ENCODE measurements around the gene SETD7.

Gene SETD7

DNA sequence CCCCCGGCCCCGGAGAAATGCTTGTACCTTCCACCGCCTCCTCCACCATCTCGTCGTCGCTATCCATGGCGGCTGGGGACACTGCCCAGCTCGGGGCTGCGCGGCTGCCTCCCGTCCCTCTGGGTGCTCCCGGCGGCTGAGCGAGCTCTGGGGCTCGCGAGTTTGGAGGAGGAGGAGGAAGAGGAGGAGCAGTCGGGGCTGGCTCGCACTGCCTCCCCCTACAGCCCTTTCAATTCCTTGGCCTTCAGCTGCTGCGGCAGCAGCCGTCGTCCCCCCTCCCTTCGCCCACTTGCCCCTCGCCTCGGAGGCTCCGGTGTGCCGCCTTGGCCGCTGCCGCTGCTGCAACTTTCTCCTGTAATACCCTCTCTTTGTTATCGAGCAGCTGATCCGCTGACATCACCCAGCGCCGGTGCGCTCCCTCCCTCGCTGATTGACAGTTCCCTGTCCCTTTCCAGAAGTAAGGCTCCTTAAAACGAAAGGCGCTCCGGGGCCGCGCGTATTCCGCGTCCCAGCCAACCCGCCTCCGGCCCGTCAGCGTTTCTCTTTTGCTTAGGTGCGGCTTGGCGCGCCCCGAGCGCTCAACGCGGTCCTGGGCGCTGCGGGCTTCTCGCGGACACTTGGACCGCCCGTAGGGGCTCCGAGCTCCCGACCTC lies at the start of gene SETD7:
Gene SETD7, minus strand, starts transcription at position 149 of the 653 bp plus-strand sequence. Its CDS starts 82 bp downstream, at position 67.
- DNase-seq, result peak; percentile 45 to 62

DNA sequence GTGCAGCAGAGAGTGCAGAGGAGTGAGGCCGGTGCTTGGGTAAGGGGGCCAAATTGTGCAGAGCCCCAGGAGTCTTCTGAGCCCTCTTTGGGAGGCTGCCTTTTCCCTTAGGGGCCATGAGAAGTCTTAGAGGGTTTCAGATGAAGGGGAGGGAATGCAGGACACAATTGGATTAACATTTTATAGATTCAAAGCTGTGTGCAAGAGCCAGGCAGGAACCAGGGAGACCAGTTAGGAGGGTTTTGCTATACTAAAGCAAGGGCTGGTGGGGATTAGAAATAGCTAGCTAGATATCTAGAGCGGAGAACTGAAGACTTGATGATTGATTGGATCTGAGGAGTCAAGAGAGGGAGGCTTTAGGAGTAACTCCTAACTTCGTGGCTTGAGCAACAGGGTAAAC lies 49.5 kb upstream of the SETD7 start:
- no peak for DNase-seq

DNA sequence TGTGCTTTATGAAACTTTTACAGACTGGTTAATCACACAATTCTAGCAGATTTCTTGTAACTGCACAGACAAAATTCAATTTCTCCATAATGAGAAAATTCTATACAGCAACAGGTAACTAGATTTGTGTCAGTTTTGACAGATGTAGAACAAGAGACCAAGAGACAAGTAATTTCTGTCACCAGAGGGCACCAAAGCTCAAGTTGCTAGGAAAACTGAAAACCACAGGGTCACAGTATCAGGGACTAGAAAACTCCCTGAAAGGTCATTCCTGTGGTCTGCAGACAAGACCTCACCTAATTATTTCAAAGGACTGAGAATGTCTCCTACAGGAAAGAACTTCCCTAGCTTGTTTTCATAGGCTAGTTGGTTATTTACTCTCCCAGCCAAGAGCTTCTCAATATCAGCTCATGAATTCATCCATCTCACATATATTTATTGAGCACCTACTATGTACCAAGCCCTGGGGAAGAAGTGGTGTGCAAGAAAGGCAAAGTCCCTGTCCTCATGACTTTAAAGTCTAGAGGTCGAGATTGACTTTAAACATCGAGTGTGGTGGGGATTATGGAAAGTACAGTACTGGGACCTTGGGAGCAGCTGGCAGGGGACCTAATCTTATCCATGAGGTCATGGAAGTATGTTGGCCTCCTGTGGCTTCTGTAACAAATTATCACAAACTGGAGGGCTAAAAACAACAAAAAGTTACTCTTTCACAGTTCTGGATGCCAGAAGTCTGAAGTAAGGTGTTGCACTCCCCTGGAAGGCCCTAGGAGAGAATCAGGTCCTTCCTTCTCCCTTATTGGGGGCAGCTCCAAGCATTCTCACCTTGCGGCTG lies 47.8 kb upstream of the SETD7 start:
- DNase-seq, result peak; percentile 14 to 59

DNA sequence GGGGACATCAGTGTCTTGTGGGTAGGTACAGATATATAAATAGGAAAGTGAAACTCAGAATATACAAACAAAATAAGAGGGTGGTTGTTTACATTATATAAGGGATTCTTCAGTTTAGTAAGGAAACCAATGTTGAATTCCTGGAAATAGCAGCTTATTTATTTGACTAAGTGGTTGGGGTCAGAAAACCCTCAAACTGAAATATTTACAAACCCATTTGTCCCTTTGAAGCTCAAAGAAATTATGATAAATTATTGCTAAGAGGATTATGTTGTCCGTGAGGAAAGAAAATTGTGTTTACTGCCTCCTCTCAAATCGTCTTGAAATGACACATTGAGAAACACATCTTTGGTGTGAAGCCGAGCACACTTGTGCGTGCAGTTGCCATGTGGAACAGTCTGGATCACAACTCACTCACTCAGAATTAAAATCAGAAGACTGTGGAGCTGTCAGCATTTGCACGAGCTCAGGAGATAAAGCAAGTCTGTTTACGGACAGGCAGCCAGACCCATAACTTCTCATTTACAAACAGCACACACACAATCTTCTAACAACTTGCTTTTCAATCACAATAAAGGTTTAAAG lies 46.8 kb upstream of the SETD7 start:
- no peak for DNase-seq

DNA sequence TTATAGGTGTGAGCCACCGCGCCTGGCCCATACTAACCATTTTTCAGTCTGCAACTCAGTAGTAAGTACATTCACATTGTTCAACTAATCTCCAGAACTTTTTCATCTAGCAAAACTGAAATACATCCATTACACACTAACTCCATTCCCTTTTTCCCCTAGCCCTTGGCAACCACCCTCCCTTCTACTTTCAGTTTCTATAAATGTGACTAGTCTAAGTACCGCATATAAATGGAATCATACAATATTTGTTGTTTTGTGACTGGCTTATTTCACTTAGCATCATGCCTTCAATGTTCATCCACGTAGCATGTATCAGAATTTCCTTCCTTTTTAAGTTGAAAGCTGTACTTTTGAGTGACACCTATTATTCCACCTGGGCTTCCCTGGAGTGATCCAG lies 44.6 kb upstream of the SETD7 start:
- DNase-seq, result no peak

DNA sequence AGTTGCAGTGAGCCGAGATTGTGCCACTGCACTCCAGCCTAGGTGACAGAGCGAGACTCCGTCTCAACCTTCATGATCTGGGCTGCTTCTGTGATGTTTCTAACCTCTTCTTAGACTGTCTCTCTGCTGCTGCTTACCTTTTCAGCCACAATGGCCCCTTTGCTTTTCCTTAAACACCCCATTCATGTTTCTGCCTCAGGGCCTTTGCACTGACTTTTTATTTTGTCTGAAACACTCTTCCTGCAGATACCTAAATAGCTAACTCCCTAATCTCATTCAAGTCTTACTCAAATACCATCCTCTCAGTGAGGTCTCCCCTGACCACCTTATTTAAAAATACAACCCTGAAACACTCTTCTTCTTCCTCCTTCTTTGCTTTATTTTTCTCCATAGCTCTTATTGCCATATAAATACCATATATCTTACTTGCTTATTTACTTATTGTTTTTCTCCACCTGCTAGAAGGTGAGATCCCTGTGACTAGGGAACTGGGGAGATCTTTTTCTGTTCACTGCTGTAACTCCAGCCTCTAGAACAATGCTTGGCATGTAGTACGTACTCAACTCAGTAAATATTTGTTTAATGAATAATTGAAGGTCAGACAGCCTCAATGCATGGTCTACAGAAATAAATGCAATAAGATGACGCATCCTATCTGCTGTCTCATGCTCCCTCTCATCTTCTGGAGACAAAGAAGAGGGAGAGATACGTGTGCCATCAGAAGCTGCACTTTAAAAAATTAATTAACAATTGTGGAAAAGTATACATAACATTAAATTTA lies 43.8 kb upstream of the SETD7 start:
- DNase-seq, result no peak

DNA sequence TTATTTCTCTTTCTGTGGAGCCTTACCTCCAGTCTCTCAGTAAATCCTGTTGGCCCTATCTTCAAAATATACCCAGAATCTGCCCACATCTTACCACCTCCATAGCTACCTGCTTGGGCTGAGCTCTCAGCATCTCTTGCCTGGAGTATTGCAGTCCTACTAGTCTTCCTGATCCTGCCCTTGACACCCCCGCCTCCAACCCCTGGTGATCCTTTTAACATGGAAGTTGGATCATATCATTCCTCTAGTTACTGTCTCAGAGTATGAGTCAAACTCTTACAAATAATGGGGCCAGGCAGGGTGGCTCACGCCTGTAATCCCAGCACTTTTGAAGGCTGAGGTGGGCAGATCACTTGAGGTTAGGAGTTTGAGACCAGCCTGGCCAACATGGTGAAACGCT lies 43.1 kb upstream of the SETD7 start:
- no peak for DNase-seq

DNA sequence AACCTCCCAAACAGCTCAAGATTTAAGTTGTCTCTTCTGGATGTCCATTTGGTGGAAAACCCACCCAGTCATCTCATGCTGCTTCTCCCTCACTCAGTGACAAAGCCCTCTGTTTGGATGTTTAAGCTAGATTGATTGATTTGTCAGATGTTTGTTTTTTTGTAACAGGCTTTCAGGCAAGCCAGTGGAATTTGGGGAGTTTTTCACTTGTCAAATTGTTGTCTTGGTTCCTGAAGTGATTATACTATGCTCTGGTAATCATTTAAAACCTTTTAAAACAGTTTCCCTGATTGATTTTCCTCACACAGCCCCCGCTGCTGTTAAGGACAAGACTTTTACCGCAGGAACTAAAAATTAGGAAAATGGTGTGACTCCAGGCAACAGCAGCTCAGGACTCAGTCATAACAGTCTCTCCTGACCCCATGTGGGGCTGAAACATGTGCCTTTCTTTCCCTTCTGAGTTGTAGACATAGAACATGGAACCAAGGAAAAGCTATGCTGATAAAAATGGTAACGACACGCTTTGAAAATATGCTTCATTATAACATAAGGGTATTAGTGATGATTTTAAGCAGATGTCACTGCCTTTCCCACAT lies 40.8 kb upstream of the SETD7 start:
- no peak for DNase-seq

DNA sequence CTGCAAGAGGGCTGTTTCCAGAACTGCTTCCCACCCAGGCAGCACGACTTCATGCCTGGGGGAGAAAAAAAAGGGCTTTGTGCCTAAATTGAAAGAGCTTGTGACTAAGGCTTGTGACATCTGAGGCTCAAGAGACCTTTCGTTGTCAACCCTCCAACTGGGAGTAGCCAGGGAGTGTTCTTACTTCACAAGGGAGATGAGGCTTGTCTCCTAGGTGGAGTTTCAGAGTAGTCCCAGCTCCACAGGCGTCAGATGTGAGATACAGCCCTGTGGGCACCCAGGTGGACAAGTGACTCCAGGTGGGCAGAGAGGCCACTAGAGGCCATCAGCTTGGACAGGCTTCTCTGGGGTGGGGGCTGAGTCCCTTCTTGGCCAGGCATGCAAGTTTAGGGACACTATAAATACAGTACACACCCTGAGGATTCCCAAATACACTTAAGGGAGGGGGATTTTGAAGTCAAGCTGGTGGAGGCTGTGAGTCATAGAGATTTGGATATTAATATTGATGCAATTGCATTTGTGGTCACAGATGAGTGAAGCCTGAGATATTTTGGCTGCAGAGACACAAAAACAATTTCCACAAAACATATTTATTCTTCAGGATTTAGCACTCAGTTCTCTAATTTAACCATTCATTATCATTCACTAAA lies 40.1 kb upstream of the SETD7 start:
- DNase-seq, result no peak

DNA sequence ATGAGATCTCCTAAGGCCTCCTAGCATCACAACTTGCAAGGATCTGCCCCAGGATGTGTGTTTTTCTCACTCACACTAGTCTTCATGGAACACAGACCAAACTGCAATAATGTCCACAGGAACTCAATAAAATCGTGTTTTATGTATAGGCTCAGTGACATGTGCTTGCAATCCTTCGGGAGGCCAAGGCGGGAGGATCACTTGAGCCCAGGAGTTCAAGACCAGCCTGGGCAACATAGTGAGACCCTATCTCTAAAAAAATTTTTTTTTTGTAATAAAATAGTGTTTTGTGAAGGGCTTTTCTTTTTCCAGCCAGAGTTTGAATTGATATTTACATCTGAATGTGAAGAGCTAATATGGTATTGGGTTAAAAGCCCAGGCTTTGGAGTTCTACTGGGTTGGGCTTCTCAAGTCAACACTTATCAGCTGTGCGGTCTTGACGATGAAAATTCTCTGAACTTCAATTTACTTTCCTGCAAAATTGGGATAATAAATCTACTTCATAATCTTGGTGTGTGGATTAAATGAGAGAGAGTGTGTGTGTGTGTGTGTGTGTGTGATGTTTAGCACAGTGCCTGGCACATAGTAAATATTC lies 38.7 kb upstream of the SETD7 start:
- DNase-seq, result no peak

DNA sequence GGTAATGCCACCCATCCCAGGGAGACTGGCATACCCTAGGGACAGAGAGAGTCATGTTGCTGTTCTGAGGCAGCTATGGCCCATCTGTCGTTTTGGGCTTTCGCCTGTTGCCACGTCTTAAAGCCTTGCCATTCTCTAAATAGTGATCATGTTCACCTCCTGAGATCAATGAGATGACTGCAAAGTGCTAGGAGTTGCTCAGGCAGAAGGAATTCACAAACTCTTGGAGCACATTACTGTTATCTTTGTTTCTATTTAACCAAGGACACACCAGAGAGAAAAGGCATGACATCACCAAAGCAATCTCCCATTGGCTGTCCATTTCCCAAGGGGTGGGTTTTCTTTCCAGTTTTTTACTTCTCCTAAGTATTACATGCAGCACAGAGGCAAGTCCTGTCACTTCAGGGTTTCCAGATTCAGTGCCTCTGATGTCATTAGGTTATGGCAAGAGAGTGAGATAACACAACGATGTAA lies 37.1 kb upstream of the SETD7 start:
- DNase-seq, result no peak

DNA sequence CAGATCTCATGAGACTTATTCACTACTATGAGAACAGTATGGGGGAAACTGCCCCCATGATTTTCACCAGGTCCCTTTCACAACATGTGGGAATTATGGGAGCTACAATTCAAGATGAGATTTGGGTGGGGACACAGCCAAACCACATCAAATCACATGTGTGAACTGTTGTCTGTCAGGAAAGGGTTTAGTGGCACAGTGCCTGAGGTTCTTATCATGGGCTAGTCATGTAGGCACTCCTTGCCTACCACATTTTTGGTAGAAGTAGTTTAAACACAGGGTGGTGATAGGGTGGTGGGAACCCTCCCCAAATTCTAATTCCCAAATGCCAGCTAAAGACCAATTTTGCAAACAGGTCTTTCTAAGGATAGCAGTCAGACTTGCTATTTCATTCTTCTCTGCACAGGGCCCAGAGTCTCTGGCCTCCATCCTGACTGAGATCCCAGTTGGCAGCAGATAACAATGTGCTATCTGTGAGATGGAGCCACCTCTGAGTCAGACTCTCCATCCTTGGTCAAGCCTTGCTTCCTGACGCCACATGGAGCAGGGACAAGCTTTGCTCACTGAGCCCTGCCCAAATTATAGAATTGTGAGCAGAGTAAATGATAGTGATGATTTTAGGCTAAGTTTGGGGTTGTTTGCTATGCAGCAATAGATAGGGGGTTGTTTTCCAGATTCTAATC lies 33.5 kb upstream of the SETD7 start:
- no peak for DNase-seq

DNA sequence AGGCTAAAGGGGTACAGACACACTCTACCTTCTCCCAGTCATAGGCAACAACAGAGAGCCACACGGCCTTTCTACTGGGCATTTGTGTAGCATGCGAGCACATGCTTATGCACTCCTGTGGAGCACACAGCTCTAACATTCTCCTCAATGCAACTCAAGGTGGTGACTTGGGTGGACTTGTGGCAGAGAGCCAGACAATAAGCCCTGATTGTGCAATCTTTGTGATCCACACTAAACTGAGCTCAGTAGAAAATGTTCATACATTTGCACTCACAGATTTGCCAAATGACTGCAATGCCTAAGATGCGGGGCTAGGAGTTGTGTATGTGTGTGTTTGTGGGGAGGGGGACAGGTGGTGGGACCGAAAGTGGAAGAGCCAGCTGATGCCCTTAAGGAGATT lies 31.4 kb upstream of the SETD7 start:
- no peak for DNase-seq

DNA sequence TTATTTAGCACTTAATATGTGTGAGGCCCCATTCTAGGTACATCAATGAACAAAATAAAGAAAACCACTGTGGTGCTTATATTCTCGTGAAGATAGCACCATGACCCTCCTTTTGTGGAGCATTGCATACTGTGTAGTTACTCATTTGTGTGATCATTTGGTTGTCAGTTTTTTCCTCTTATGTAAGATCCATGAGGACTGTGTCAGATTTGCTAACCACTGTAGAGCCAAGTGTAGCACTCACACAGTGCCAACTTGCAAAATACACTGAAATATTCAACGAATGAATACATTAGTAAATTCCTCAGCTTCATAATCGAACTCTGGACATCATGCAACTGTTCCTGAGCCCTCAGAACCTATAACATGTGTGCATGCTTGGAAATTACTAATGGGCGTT lies 29.5 kb upstream of the SETD7 start:
- DNase-seq, result no peak

DNA sequence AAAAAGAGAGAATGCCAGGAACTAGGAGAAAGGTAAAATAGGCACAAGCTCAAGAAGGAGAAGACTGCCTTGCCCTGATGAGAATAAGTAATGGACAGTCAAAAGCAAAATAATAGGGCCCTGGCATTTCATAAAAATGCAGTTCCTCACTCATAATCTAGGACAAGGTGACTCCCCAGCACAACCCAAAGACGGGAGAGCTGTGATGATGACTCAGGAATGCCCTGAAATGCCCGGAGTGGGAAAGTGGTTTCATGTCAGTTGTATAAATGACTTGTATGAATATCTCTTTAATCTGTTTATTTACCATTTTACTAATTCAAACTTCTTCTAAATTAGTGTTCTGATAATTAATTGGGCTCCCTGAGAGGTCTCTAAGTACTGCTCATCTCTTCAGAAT lies 28.8 kb upstream of the SETD7 start:
- DNase-seq, result no peak

DNA sequence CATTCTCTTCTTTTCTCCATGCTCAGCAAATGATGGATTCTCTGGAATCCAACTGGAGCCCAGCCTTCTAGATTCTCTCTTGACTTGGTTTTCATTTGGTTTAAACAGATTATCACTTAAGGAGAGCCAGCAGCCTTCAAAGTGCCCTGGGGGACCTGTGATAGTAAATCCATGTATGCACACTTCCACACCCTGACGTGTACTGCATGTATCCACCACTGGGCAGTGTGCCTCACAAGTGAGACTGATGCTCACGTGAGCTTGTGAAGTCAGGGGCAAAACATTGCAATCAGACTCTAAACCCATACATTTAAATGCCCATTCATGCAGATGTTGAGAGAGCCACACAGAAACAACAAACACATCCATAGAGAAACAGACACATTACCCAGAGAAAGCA lies 28.0 kb upstream of the SETD7 start:
- no peak for DNase-seq

DNA sequence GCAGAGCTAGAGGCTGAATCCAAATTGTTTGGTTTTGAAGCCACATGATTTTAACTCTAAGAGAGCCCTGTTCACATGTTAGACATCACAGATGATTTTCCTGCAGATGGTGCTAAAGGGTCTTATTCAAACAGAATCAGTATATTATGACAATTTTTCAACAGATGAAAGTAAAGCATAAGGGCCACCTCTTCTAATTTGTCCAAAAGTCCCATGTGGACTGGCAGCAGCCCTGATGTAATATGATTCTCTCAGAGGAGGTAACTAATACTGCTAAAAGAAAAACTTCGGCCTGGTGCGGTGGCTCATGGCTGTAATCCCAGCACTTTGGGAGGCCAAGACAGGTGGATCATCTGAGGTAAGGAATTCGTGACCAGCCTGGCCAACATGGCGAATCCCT lies 26.0 kb upstream of the SETD7 start:
- no peak for DNase-seq

DNA sequence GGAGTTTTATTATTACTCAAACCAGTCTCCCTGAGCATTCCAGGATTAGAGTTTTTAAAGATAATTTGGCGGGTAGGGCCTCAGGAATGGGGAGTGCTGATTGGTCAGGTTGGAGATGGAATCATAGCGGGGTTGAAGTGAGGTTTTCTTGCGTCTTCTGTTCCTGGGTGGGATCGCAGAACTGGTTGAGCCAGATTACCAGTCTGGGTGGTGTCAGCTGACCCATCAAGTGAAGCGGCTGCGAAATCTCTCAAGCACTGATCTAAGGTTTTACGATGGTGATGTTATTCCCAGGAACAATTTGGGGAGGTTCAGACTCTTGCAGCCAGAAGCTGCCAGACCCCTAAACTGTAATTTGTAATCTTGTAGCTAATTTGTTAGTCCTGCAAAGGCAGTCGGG lies 25.1 kb upstream of the SETD7 start:
- no peak for DNase-seq

DNA sequence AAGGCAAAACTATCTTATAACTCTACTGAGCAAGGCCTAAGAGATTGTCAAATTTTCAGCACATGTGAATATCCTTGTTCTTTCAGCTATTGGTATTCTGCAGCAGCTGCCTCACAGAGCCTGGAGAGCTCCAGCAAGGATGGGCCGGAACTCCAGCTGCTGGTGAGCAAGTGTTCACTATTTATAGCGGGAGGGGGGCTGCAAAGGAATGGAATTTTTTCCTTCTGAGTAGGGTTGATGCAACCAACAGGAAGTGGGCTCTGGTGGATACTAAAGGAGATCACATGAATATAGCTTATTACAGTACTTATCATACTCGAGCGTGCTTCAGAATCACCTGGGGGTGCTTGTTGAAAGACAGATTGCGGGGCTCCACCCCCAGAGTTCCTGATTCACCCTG lies 20.2 kb upstream of the SETD7 start:
- no peak for DNase-seq

DNA sequence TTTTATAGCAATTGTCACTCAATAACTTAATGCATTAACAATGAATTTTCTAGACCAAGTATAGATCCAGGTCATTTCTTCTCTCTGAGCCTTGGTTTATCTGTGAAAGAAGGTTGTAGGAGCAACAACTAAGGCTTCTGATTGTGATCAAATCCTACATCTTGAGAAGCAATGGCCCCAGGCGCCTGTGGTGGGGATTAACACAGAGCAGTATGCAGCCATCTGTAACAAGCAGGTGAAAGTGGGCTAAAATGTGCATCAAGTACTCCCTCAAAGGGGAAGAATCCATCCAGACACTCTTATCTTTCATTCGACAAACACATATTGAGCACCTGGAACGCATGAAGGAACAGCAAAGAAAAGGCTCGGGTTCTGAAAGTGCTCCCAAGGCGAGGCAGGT lies 19.1 kb upstream of the SETD7 start:
- no peak for DNase-seq

DNA sequence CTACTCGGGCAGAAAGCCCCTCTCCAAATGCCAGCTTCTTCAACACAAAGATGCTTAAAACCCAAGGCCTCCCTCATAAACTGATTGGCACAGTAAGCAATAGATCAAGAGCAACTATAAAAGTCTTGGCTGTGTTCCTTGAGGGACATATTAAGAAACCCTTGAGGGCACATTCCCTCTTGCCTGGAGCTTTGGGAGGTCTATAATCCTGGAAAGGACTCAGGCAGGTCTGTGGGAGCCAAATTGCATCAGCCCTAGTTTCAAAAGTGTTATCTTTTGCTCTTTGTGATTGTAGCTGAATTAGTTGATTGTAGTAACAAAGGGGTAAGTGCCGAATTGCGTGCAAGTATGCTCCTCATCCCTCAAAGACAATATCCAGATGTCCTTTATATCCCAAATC lies 18.6 kb upstream of the SETD7 start:
- no peak for DNase-seq

All from NCI-H2081 (cell line).